Panc1 (cell line): ENCODE data around the gene BCL3. TPM values are rescaled to one million over a fixed set of nuclear protein-coding genes. Genes with fewer than 3 reads are reported as not detected.

ENCODE experiments used
- ATAC-seq: fragments of 200-7000 bp; cut with Tn5 transposase; 2 replicates; pipeline ENCODE4 v1.9.1; 2020; ENCODE audit warnings: mild to moderate bottlenecking, moderate library complexity
- BruUV-seq: library from RNA; stranded (reverse); fragments of 400-500 nt; replicated peaks from 2 replicates; lab custom pipeline; 2021; lab: Mats Ljungman, UMichigan
- CTCF ChIA-PET: fragments of 300-600 bp; sonication (Branson Sonifier 250); formaldehyde crosslinking; loops from one replicate; lab custom pipeline; 2022; ENCODE audit warnings: antibody characterized with exemption; lab: Charles Lee
- POLR2A ChIA-PET: fragments of 300-600 bp; sonication (Branson Sonifier 250); formaldehyde crosslinking; loops from one replicate; lab custom pipeline; 2022; ENCODE audit warnings: antibody characterized with exemption; lab: Charles Lee
- DNase-seq: peaks from one replicate; pipeline ENCODE4 v3.0.0-alpha.2; 2010; ENCODE audit warnings: low read depth, low spot score
- H3K27ac ChIP-seq: 2 replicates; pipeline ENCODE4 v1.5.1; 2011; ENCODE audit warnings: mild to moderate bottlenecking, low read length, inconsistent platforms
- H3K27me3 ChIP-seq: fragments of 200-500 bp; sonication (Bioruptor generic); 2 replicates; pipeline ENCODE4 v1.6.0; 2014; ENCODE audit warnings: low read length, inconsistent platforms; ENCODE audit not compliant: control insufficient read depth, insufficient read depth
- H3K36me3 ChIP-seq: fragments of 200-500 bp; sonication (Bioruptor generic); 2 replicates; pipeline ENCODE4 v1.5.1; 2014; ENCODE audit warnings: inconsistent platforms, mild to moderate bottlenecking, low read length, moderate library complexity; ENCODE audit not compliant: control insufficient read depth, insufficient read depth
- H3K4me1 ChIP-seq: 2 replicates; pipeline ENCODE4 v1.5.1; 2011; ENCODE audit warnings: inconsistent platforms, mild to moderate bottlenecking, low read length, moderate library complexity; ENCODE audit not compliant: control insufficient read depth, insufficient read depth
- H3K4me3 ChIP-seq, 2 experiments: 2 replicates each; pipeline ENCODE4 v1.5.1; 2011 to 2012; ENCODE audit warnings: low read depth in 2 of 2, low read length in 2 of 2, mild to moderate bottlenecking in 2 of 2, inconsistent platforms in 1 of 2, moderate library complexity in 1 of 2
- H3K9me3 ChIP-seq: fragments of 200-500 bp; sonication (Bioruptor generic); 2 replicates; pipeline ENCODE4 v1.5.1; 2014; ENCODE audit warnings: low read depth, mild to moderate bottlenecking, inconsistent platforms, low read length, moderate library complexity; ENCODE audit not compliant: control insufficient read depth, insufficient read depth
- POLR2AphosphoS5 ChIP-seq: IDR thresholded peaks from 2 replicates; pipeline ENCODE4 v1.6.1; 2012; ENCODE audit warnings: mild to moderate bottlenecking, low read depth, low read length, moderate library complexity
- SIN3A ChIP-seq: IDR thresholded peaks from 2 replicates; pipeline ENCODE4 v1.6.1; 2012; ENCODE audit warnings: low read depth, mild to moderate bottlenecking, low read length, moderate library complexity, borderline replicate concordance; ENCODE audit not compliant: insufficient read depth
- TCF7L2 ChIP-seq: IDR thresholded peaks from 2 replicates; pipeline ENCODE4 v1.6.1; 2011; ENCODE audit warnings: mild to moderate bottlenecking, low read depth, low read length, inconsistent platforms
- in situ Hi-C: cut with HindIII; loops from 2 replicates; pipeline ENCODE4 v1.10.0; 2016; ENCODE audit warnings: low sequenced_read_pairs, low pct_unique_long_range_greater_than_20kb
- intact Hi-C: fragments of 100-400 bp; cut with micrococcal nuclease; formaldehyde crosslinking; loops from one replicate; pipeline ENCODE4 v1.10.0; 2022; ENCODE audit not compliant: unreplicated experiment
- total RNA-seq: library from RNA; stranded (reverse); gene quantifications from one replicate; pipeline ENCODE4 v1.2.1, GENCODE V29; 2021; ENCODE audit not compliant: unreplicated experiment
- TF ChIP-seq, protein P1 (sequence below), 2 experiments: IDR thresholded peaks; 2 replicates each; pipeline ENCODE4 v1.6.1; 2011 to 2012; ENCODE audit warnings: low read depth in 2 of 2, control low read depth in 1 of 2, low read length in 1 of 2, mild to moderate bottlenecking in 1 of 2, moderate library complexity in 1 of 2; ENCODE audit not compliant: insufficient read depth in 1 of 2
- TF ChIP-seq, protein P2 (sequence below): fragments of 450-650 bp; IDR thresholded peaks from 2 replicates; pipeline ENCODE4 v1.5.1; 2017; ENCODE audit warnings: mild to moderate bottlenecking

The BCL3 gene
- total RNA-seq, 1 experiment from 2014 or later, result 48.5 TPM

DNA sequence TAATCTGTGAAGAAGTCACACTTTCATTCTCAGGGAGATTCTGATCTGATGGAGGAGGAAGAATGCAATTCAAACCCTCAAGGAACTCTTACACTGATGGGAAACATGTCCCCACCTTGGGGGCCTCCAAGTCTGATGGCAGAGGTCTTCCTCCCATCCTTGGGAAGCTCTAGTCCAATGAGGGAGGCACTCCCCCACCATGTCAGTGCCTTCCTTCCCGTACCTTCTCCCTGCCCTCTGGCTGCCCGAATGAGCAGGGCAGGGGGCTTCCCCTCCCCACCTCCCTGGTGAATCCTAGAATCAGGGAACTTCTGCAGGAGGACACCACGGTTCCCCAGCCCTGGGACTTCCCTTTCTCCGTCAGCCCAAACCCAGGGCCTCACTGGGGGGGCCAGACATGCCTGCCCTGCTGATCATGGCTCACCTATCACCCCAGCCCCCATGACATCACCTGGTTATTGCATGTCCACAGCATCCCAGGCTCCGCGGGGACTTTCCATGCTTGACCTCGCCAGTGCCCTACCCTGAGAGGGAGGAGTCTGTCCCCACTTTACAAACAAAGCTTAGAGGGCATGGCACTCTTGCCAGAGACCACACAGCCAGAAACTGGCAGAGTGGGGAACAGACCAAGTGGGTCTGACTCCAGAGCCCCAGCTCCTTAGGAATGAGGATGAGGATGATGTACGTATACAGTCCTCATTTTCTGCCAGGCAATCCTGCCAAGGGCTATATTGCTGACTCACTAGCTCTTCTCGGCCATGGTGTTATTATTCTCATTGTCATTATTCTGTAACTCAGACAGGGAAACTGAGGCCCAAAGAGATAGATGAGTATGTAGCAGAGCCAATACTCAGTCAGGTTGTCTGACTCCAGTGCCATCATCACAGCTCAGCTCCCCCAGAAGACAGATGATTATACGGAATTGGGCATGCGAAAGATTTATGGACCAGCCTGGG lies 9.6 kb upstream of the BCL3 start:
- no peak overlapping the region for H3K4me3 ChIP-seq
- intact Hi-C loops (no loop called here), in situ Hi-C loops (no loop called here)
- H3K36me3 ChIP-seq, result no peaks in the 10 kb centered on the region
- H3K4me1 ChIP-seq, result peaks cover 50% of the 10 kb centered on the region
- no peak for TF ChIP-seq TCF7L2
- TF ChIP-seq POLR2AphosphoS5, result no peak
- no peak for TF ChIP-seq SIN3A
- TF ChIP-seq, protein P1, sequence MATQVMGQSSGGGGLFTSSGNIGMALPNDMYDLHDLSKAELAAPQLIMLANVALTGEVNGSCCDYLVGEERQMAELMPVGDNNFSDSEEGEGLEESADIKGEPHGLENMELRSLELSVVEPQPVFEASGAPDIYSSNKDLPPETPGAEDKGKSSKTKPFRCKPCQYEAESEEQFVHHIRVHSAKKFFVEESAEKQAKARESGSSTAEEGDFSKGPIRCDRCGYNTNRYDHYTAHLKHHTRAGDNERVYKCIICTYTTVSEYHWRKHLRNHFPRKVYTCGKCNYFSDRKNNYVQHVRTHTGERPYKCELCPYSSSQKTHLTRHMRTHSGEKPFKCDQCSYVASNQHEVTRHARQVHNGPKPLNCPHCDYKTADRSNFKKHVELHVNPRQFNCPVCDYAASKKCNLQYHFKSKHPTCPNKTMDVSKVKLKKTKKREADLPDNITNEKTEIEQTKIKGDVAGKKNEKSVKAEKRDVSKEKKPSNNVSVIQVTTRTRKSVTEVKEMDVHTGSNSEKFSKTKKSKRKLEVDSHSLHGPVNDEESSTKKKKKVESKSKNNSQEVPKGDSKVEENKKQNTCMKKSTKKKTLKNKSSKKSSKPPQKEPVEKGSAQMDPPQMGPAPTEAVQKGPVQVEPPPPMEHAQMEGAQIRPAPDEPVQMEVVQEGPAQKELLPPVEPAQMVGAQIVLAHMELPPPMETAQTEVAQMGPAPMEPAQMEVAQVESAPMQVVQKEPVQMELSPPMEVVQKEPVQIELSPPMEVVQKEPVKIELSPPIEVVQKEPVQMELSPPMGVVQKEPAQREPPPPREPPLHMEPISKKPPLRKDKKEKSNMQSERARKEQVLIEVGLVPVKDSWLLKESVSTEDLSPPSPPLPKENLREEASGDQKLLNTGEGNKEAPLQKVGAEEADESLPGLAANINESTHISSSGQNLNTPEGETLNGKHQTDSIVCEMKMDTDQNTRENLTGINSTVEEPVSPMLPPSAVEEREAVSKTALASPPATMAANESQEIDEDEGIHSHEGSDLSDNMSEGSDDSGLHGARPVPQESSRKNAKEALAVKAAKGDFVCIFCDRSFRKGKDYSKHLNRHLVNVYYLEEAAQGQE (IDR thresholded peaks at IDR 0.05; ENCODE audit: insufficient read depth in 1 of 2, low read depth in 2 of 2, low read length in 1 of 2), result no peak
- TF ChIP-seq, protein P2, sequence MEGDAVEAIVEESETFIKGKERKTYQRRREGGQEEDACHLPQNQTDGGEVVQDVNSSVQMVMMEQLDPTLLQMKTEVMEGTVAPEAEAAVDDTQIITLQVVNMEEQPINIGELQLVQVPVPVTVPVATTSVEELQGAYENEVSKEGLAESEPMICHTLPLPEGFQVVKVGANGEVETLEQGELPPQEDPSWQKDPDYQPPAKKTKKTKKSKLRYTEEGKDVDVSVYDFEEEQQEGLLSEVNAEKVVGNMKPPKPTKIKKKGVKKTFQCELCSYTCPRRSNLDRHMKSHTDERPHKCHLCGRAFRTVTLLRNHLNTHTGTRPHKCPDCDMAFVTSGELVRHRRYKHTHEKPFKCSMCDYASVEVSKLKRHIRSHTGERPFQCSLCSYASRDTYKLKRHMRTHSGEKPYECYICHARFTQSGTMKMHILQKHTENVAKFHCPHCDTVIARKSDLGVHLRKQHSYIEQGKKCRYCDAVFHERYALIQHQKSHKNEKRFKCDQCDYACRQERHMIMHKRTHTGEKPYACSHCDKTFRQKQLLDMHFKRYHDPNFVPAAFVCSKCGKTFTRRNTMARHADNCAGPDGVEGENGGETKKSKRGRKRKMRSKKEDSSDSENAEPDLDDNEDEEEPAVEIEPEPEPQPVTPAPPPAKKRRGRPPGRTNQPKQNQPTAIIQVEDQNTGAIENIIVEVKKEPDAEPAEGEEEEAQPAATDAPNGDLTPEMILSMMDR, result no peak
- no TSS peak for BruUV-seq
- DNase-seq, result no peak
- no peak for ATAC-seq
- ChIA-PET POLR2A (no interaction called here), CTCF (interaction anchor here (0.5 kb wide), 2 partner anchors 15 to 49 kb away, joined by 3 read pairs; no protein-coding TSS in a partner anchor)
- peak overlapping the region; percentile 83 for H3K27ac ChIP-seq
- no peaks in the 10 kb centered on the region for H3K27me3 ChIP-seq
- H3K9me3 ChIP-seq, result no peaks in the 10 kb centered on the region

DNA sequence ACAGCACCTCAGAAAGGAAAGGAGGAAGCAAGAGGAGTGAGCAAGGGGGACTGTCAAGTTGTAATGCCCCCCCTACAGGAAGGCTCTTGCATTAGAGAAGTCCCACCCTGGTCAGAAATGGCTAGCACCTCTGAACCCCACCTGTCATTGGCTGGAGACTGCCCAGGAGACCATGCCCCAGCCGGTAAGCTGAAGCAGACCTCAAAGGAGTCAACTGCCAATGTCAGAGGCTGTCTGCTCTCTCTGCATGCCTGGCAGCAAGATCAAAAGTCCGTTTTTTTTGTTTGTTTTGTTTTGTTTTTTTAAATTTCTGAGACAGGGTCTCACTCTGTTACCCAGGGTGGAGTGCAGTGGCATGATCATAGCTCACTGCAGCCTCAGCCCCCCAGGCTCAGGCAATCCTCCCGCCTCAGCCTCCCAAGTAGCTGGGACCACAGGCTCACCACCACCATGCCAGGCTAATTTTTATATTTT lies 8.1 kb upstream of the BCL3 start:
- in situ Hi-C loops (no loop called here), intact Hi-C loops (no loop called here)
- CTCF ChIA-PET, result no interaction called here
- Histone ChIP-seq H3K9me3 (no peaks in the 10 kb centered on the region), H3K36me3 (no peaks in the 10 kb centered on the region), H3K27me3 (no peaks in the 10 kb centered on the region), H3K4me3 (no peak overlapping the region), H3K27ac (peak overlapping the region; percentile 92), H3K4me1 (peaks cover 57% of the 10 kb centered on the region)
- POLR2A ChIA-PET, result no interaction called here
- TF ChIP-seq POLR2AphosphoS5 (no peak), SIN3A (no peak), TCF7L2 (no peak)
- TF ChIP-seq, protein P1 (IDR thresholded peaks at IDR 0.05; ENCODE audit: insufficient read depth in 1 of 2, low read depth in 2 of 2, low read length in 1 of 2), result no peak
- TF ChIP-seq, protein P2, result no peak
- ATAC-seq, result no peak
- DNase-seq, result no peak
- no TSS peak for BruUV-seq
